ENCODE data around the gene CREB5.

GRCh38 chr7:28418966-28419365, 6.6 kb downstream of the CREB5 start:
- TF ChIP-seq CTCF (IDR thresholded peaks at IDR 0.05 in 4 of 5, conservative IDR thresholded peaks at IDR 0.05 in 1 of 5) (no peak), POLR2A (IDR thresholded peaks at IDR 0.05) (no peak)

Measured in gastrocnemius medialis (tissue), 4 donors.